ENCODE results near the gene VPS37C. TPM values are rescaled to one million over a fixed set of nuclear protein-coding genes. Genes with fewer than 3 reads are reported as not detected.

VPS37C gene
- total RNA-seq, 4 donors from 2014 or later, result 11.8 to 22.2 (median 13.6) TPM

GRCh38 chr11:61117168-61117520 is 44.1 kb downstream of the VPS37C start:
- H3K36me3 ChIP-seq, result no peaks in the 10 kb centered on the region
- WGBS, 2 donors, result 79 to 86% methylated on average over 2 of the region's 2 CpGs
- no peaks in the 10 kb centered on the region for H3K9me3 ChIP-seq
- H3K27ac ChIP-seq, result no peak overlapping the region
- no peak for DNase-seq (ENCODE audit: low spot score in 2 of 2)
- H3K27me3 ChIP-seq, result no peaks in the 10 kb centered on the region
- no peak overlapping the region for H3K4me3 ChIP-seq
- H3K4me1 ChIP-seq, result no peaks in the 10 kb centered on the region
- TF ChIP-seq CTCF (IDR thresholded peaks at IDR 0.05) (no peak), POLR2A (IDR thresholded peaks at IDR 0.05) (no peak), EP300 (IDR thresholded peaks at IDR 0.05) (no peak)

DNA sequence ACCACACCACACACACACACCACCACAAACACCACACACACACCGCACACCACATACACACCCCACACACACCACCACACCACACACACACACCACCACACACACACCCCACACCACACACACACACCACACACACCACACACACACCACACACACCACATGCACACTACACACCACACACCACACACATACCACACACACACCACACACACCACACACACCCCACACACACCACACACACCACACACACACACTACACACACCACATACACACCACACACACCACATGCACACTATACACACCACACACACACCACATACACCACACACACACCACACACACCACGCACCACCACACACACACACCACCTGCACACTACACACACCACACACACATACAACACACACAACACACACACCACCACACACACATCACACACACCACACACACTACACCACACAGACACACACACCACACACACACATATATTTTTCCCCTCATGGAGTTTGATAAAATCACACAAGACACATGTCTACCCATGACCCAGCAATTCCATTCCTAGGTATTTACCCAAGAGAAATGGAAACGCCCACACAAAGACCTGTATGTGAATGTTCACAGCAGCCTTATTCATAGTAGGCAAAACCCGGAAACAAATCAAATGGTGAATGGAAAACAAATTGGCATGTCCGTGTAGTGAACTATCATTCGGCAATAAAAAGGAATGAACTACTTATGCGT is 44.6 kb downstream of the VPS37C start:
- H3K9me3 ChIP-seq, result no peaks in the 10 kb centered on the region
- H3K36me3 ChIP-seq, result no peaks in the 10 kb centered on the region
- no peak for DNase-seq (ENCODE audit: low spot score in 2 of 2)
- WGBS, 2 donors, result 64 to 66% methylated on average over 7 of the region's 7 CpGs
- H3K4me1 ChIP-seq, result no peaks in the 10 kb centered on the region
- no peak overlapping the region for H3K27ac ChIP-seq
- H3K4me3 ChIP-seq, result no peak overlapping the region
- TF ChIP-seq EP300 (IDR thresholded peaks at IDR 0.05), result no peak
- TF ChIP-seq POLR2A (IDR thresholded peaks at IDR 0.05), result no peak
- no peak for TF ChIP-seq CTCF (IDR thresholded peaks at IDR 0.05)
- no peaks in the 10 kb centered on the region for H3K27me3 ChIP-seq

- no peak for DNase-seq (ENCODE audit: low spot score in 2 of 2)
- Histone ChIP-seq H3K27ac (no peak overlapping the region), H3K4me3 (no peak overlapping the region), H3K4me1 (no peaks in the 10 kb centered on the region), H3K36me3 (no peaks in the 10 kb centered on the region), H3K9me3 (no peaks in the 10 kb centered on the region), H3K27me3 (no peaks in the 10 kb centered on the region)
- TF ChIP-seq EP300 (IDR thresholded peaks at IDR 0.05), result no peak
- no peak for TF ChIP-seq POLR2A (IDR thresholded peaks at IDR 0.05)
- no peak for TF ChIP-seq CTCF (IDR thresholded peaks at IDR 0.05)
- 82% methylated on average over 21 of the region's 21 CpGs for WGBS, 2 donors
These were observed 45.6 kb downstream of the VPS37C start for GRCh38 chr11:61115498-61116224.

DNA sequence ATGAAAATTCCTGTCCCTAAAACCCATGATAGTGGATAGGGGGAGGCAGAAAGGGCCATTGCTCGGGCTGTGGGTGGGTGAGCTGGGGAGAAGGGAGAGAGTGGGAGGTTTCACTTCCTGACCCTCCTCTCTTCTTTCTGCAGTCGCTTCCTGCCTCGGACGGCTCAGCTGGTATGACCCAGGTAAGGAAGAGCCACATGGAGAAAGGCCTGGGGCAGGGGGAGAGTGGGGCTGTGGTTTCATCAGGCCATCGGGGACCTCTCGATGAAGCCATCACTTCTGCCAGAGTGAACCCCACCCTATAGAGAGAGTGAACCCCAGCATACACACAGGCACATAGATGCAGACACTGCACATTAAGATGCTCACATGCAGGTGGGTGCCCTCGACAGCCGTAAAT is 46.3 kb downstream of the VPS37C start:
- no peaks in the 10 kb centered on the region for H3K9me3 ChIP-seq
- no peaks in the 10 kb centered on the region for H3K36me3 ChIP-seq
- no peaks in the 10 kb centered on the region for H3K4me1 ChIP-seq
- no peak overlapping the region for H3K4me3 ChIP-seq
- no peak for TF ChIP-seq POLR2A (IDR thresholded peaks at IDR 0.05)
- 64 to 68% methylated on average over 8 of the region's 8 CpGs for WGBS, 2 donors
- no peaks in the 10 kb centered on the region for H3K27me3 ChIP-seq
- DNase-seq (ENCODE audit: low spot score in 2 of 2), result no peak
- H3K27ac ChIP-seq, result no peak overlapping the region

GRCh38 chr11:61113201-61113600 is 48.0 kb downstream of the VPS37C start:
- Histone ChIP-seq H3K4me3 (no peak overlapping the region), H3K27ac (no peak overlapping the region), H3K4me1 (no peaks in the 10 kb centered on the region), H3K36me3 (no peaks in the 10 kb centered on the region), H3K9me3 (no peaks in the 10 kb centered on the region), H3K27me3 (no peaks in the 10 kb centered on the region)
- DNase-seq (ENCODE audit: low spot score in 2 of 2), result no peak
- TF ChIP-seq CTCF (IDR thresholded peaks at IDR 0.05), result no peak
- TF ChIP-seq EP300 (IDR thresholded peaks at IDR 0.05), result no peak
- no peak for TF ChIP-seq POLR2A (IDR thresholded peaks at IDR 0.05)
- WGBS, 2 donors, result 86 to 92% methylated on average over 8 to 9 of the region's 9 CpGs

Data from tibial nerve (tissue), 4 donors.